HT1080 (cell line): ENCODE results near the gene B3GNT7. TPM values are rescaled to one million over a fixed set of nuclear protein-coding genes. Genes with fewer than 3 reads are reported as not detected.
"Not testable (repeated sequence)": the region's sequence is repeated elsewhere in the genome, so short reads cannot be mapped to it uniquely, and the experiment has no call there.

Experiments used
- DNase-seq: peaks from one replicate; pipeline ENCODE4 v3.0.0-alpha.2; 2015; ENCODE audit warnings: low read depth
- small RNA-seq: library from RNA; depleted of rRNA; stranded (forward); fragments of <200 nt; gene quantifications from one replicate; pipeline ENCODE3, GENCODE V24; 2014
- total RNA-seq: library from RNA; depleted of rRNA; stranded (reverse); fragments of >200 nt; shearing (Covaris generic); gene quantifications from 2 replicates; pipeline ENCODE4 v1.2.3, GENCODE V29; 2014; rRNA removed

The B3GNT7 gene
- total RNA-seq, 1 experiment from 2014 or later = 0.14 TPM

DNA sequence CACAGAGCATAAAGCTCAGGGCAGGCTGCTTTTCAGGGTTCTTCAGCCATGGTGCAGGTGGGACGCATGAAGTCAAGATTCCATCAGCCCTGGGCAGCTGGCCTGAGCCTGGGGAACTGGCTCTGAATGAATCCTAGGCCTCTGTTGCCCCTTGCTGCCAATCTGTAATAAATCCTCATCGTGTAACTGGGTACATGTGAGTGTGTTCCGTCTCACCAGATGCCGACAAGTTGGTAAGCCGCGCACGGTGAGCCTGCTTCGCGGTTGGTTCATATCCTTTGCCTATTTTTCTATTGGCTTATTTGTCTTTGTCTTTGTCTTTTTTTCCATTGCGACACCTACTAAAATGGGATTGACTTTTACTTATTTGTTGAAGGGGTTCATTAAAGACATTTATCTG is 27.7 kb downstream of the B3GNT7 start:
- no peak for DNase-seq

DNA sequence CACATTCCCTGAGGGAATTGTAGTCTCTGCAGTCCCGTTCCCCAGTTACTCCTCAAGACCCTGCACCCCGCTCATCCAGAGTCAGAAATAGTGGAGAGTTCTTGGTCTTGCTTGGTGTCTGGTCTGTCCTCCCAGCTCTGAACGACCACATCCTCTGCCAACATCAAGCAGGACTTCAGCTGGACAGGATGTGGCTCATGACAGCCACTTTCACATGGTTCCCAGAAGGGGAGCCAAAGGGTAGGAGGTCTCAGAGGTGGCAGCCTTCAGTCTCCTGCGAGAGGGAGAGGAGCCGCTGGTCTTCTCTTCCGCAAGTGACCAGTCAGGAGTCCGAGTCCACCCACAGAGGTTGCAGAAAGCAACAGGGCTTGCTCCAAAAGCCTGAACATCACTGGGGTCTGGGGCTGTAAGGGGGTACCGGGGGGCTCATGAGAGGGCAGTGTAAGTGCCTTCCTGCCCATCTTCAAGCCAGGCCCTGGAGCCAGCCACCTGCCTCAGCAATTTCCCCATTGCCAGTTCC is 29.8 kb downstream of the B3GNT7 start:
- peak; percentile 61 for DNase-seq

DNA sequence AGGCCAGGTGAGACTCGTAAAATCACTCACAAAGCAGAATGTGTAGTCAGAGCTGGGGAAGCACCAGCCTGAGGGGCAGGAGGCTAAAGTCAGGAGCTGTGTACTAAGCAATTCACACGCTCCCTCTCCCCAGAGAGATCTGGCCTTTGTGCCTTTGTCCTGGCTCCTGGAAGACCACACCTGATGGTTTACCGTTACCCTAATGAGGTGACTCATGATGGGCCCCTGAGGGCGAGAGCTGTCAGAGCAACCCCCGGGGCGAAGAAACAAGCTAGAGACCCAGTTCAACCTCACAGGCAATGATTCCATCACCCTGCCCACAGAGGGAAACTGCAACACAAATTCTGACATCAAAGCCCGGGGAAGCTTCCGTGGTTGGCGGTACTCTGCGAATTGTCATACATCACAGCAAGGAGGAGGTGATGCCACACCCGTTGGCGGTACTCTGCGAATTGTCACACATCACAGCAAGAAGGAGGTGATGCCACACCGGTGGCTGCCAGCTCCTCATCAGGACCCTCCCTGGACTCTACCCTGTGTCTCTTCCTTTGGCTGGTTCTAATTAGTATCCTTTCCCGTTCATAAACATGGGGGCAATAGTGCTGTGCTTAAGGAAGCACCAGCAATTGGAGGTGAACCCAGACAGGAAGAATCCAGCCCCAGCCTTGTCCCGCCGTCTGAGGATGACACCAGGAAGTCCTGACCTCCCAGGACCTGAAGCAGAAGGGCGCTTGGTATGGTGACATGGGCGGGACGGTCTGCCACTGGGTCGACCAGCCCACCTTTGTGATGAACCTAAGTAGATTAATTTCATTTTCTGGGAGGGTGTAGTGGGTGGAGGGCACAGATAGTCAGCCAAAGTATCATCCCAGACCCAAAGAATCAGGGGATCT is 30.5 kb downstream of the B3GNT7 start:
- no peak for DNase-seq

DNA sequence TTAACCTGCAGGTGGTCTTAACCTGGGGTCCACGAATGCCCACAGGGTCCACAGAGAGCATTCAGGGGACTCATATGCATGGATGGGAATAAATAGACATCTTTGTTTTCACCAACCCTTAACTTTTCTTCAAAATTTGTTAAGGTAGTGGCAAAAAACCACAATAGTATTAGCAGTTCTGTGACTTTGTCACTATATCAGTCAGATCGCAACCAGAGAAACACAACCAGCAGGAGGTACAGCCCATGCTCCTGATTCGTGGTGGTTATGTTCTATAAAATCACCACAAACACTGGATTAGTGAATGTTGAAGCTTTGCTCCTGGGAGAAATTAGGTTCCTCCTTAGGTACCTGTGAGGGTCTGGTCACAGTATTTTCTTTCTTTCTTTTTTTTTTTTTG is 31.6 kb downstream of the B3GNT7 start:
- DNase-seq = no peak

DNA sequence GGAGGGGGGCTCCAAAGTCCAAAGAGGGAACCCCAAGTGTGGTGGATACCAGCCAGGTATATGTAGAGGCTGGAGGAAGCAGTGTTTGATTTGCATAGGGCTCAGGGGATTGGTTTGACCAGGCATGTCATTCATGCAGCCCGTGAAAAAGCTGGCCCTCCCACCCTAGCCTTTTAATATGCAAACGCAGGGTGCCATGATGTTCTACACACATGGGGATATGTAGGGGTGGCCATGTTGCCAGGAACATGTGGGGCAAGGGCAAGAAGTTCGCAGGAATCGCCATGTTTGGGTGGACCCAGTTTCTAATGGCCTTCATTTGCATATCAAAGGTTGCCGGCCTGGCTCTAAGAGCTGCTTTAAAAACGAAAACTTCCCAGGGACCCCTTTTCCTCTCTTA is 33.6 kb downstream of the B3GNT7 start:
- DNase-seq = no peak

DNA sequence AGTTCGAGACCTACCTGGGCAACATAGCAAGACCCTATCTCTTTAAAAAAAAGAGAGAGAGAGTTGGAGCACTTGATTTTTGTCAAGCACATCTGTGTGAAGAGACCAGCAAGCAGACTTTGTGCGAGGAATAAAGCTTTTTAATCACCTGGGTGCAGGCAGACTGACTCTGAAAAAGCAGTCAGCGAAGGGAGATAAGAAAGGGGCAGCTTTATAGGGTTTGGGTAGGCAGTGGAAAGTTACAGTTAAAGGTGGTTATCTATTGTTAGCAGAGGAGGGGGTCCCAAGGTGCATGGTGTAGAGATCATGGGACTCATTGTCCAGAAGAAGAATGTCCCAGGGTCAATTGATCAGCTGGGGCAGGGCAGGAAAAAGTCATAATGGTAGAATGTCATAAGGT is 34.4 kb downstream of the B3GNT7 start:
- no peak for DNase-seq

DNA sequence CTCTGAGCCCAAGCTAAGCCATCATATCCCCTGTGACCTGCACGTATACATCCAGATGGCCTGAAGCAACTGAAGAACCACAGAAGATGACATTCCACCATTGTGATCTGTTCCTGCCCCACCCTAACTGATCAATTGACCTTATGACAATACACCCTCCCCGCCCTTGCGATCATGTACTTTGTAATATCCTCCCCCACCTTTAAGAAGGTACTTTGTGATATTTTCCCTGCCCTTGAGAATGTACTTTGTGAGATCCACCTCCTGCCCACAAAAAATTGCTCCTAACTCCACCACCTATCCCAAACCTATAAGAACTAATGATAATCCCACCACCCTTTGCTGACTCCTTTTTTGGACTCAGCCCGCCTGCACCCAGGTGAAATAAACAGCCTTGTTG is 34.9 kb downstream of the B3GNT7 start:
- DNase-seq = not testable (repeated sequence)

DNA sequence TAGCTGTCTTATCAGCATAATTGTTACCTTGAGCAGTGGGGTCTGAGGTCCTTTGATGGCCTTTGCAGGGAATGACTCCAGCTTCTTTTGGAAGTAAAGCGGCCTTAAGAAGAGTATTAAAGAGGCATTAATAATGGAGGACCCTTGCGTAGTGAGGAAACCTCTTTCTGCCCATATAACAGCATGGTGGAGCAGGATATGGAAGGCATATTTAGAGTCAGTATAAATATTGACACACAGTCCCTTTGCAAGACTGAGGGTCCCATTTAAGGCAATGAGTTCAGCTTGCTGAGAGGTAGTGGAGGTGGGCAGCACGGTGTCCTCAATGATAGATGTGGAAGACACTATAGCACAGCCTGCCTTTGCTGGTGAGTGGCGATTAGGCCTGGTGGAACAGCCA is 36.1 kb downstream of the B3GNT7 start:
- no peak for DNase-seq

DNA sequence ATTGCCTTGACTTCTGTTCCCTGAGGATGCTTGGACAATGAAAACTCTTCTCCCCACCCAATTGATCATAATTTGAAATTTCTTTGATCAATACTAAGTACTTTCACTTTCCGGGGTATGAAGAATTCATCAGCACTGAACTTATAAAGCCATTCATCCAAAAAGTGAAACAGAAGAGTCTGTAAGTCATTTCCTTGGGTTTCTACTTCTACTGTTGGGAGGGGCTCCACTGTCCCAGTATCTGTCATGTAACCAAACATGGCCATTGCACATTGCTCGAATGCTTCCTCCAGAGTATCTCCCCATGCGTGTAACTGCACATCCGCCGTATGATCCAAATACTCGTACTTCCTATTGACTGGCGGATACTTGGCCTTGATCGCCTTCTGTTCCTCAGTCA is 38.5 kb downstream of the B3GNT7 start:
- DNase-seq = no peak

DNA sequence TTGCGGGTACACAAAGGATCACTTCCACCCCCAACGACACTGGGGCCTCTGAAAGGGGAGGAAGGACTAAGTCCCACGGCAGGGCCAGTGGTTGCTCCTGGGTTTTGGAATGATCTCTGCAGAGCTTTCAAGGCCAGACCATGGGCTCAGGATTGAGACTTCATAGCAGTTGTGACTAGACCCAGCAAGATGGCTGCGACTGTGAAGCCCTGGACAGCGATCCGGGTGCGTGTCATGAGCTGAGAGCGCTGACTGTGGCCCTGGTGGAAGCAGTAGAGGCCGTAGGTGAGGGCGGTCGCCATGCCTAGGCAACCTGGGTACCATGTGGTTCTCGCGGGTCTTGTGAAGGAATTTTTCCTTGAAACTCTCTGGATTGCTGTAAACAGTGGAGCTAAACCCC is 41.4 kb downstream of the B3GNT7 start:
- DNase-seq = no peak

DNA sequence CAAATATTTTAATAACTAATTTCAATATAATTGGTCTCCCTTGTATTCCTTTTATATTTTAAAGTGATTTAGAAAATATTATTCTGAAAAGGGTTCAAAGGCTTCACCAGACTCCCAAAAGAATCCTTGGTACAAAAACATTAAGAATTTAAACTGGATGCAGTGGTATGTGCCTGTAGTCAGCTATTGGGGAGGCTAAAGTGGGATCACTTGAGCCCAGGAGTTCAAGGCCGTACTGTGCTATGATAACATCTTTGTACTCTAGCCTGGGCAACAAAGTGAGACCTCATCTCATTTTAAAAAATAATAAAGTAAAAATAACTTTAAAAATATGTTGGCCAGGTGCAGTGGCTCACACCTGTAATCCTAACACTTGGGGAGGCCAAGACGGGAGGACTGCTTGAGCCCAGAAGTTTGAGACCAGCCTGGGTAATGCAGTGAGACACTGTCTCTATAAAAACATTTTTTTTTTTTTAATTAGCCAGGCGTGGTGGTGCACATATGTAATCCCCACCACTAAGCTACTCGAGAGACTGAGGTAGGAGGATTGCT is 54.1 kb downstream of the B3GNT7 start:
- no peak for DNase-seq

DNA sequence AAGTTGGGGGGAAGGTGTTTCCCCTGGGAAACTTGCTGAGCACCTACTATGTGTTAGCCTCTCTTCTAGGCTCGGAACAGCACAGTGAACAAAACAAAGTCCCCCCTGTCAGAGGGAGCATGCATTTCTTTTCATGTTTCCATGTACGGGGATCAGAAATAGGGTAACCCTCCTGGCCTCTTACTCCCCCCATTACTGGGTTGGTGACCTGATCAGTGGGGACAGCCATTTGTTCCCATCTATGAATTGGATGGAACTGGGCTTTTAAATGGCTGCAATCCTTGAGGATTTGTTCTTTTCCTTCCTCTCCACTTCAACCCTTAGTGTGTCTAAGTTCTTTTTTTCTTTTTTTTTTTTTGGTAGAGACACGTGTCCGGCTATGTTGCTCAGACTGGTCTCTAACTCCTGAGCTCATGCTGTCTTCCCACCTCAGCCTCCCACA is 55.1 kb downstream of the B3GNT7 start:
- peak; percentile 20 for DNase-seq

Small RNAs within 50 kb of the gene (small RNA-seq; reads per million reads assigned to genes)
- gene MIR4777 = not detected

Other genes starting within 250 kb of the B3GNT7 start
- 11.0 and 13.0 TPM in 2 replicates for gene ARMC9, start 197.1 kb upstream of the B3GNT7 start, total RNA-seq
- gene NCL, start 68.8 kb downstream of the B3GNT7 start, total RNA-seq = 278 and 358 TPM in 2 replicates
- not detected in 2 replicates for gene NMUR1, start 134.7 kb downstream of the B3GNT7 start, total RNA-seq
- gene TEX44, start 197.2 kb downstream of the B3GNT7 start, total RNA-seq = not detected in 2 replicates